ENCODE measurements around the gene HSD17B12. TPM values are rescaled to one million over a fixed set of nuclear protein-coding genes. Genes with fewer than 3 reads are reported as not detected.

Gene HSD17B12
- 99.8 TPM for total RNA-seq
- long read RNA-seq, transcript HSD17B12-201 (11 exons, 2,571 nt) = major isoform, 193 of 206 reads
- long read RNA-seq, partial matches to known transcripts = 3 of 206 reads
- long read RNA-seq, other reads (novel, unspliced or antisense) = 10 of 206 reads

- H3K27me3 ChIP-seq = no peaks in the 10 kb centered on the region
- H3K4me1 ChIP-seq = peaks cover 22% of the 10 kb centered on the region
Observed at GRCh38 chr11:43680521-43681400, at the start of gene HSD17B12. Gene HSD17B12, plus strand, starts transcription at chr11:43680738. Its CDS starts 90 bp downstream, at chr11:43680828.

GRCh38 chr11:43631732-43632131 lies 48.8 kb upstream of the HSD17B12 start:
- H3K27me3 ChIP-seq = peaks cover 18% of the 10 kb centered on the region

More at GRCh38 chr11:43680521-43681400, at the start of gene HSD17B12:
- peak; percentile 100 for ATAC-seq
- peak within 1 kb of the TSS; percentile 97 for H3K27ac ChIP-seq
- H3K9me3 ChIP-seq = no peaks in the 10 kb centered on the region
- H3K36me3 ChIP-seq = peaks cover 14% of the 10 kb centered on the region
- peak; percentile 100 for DNase-seq
- TF ChIP-seq CTCF (IDR thresholded peaks at IDR 0.05) = no peak
- H3K4me3 ChIP-seq = peak within 1 kb of the TSS; percentile 71
- intact Hi-C loops (cut with DNase I) = no loop called here

GRCh38 chr11:43632181-43632580 lies 48.4 kb upstream of the HSD17B12 start:
- ATAC-seq = no peak
- no peak for DNase-seq
- Histone ChIP-seq H3K4me1 (no peaks in the 10 kb centered on the region), H3K27me3 (peaks cover 21% of the 10 kb centered on the region), H3K27ac (no peak overlapping the region), H3K36me3 (no peaks in the 10 kb centered on the region), H3K9me3 (no peaks in the 10 kb centered on the region), H3K4me3 (no peak overlapping the region)
- no peak for TF ChIP-seq CTCF (IDR thresholded peaks at IDR 0.05)
- intact Hi-C loops (cut with DNase I) = no loop called here

More at GRCh38 chr11:43631732-43632131, 48.8 kb upstream of the HSD17B12 start:
- H3K36me3 ChIP-seq = no peaks in the 10 kb centered on the region
- DNase-seq = no peak
- no peak overlapping the region for H3K4me3 ChIP-seq
- H3K27ac ChIP-seq = no peak overlapping the region
- no peak for ATAC-seq
- no peaks in the 10 kb centered on the region for H3K4me1 ChIP-seq
- TF ChIP-seq CTCF (IDR thresholded peaks at IDR 0.05) = no peak
- H3K9me3 ChIP-seq = no peaks in the 10 kb centered on the region
- intact Hi-C loops (cut with DNase I) = no loop called here

- Histone ChIP-seq H3K4me1 (no peaks in the 10 kb centered on the region), H3K9me3 (no peaks in the 10 kb centered on the region), H3K36me3 (no peaks in the 10 kb centered on the region), H3K27me3 (peaks cover 48% of the 10 kb centered on the region), H3K4me3 (no peak overlapping the region), H3K27ac (no peak overlapping the region)
- TF ChIP-seq CTCF (IDR thresholded peaks at IDR 0.05) = no peak
- ATAC-seq = no peak
- no peak for DNase-seq
- intact Hi-C loops (cut with DNase I) = no loop called here
Observed at GRCh38 chr11:43638717-43639116, 41.8 kb upstream of the HSD17B12 start.

- Histone ChIP-seq H3K4me1 (no peaks in the 10 kb centered on the region), H3K36me3 (no peaks in the 10 kb centered on the region), H3K9me3 (no peaks in the 10 kb centered on the region), H3K27ac (no peak overlapping the region), H3K27me3 (peaks cover 44% of the 10 kb centered on the region), H3K4me3 (no peak overlapping the region)
- no peak for TF ChIP-seq CTCF (IDR thresholded peaks at IDR 0.05)
- DNase-seq (no peak), ATAC-seq (no peak)
- intact Hi-C loops (cut with DNase I) = no loop called here
Observed at GRCh38 chr11:43639224-43639623, 41.3 kb upstream of the HSD17B12 start.

Measured in upper lobe of right lung (tissue), 1 donor.